ENCODE results near the gene ADAM22.

ADAM22 gene

GRCh38 chr7:88176190-88176589 is 242.1 kb downstream of the ADAM22 start:
- DNase-seq = no peak

GRCh38 chr7:88183051-88183450 is 249.0 kb downstream of the ADAM22 start:
- no peak for DNase-seq

- DNase-seq = no peak
Observed at GRCh38 chr7:88184848-88185304, 250.8 kb downstream of the ADAM22 start.

GRCh38 chr7:88185650-88186049 is 251.6 kb downstream of the ADAM22 start:
- no peak for DNase-seq

DNA sequence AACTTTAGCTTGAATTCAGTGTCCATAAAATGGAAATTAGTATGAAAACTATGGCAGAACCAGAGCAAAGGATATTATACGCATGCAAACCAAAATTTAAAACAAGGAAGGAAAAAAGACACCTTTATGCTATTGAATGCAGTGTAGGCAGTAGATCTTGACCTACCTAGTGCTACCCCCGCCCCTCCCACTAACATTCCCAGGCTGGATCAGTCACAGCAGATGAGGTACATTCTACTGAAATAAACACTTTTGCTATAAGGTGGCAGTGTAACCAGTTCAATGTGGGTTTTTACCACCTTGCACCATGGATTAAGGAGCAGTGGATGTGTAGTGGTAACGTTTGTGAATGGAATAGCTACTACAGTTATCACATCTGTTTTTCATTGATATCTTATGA is 257.9 kb downstream of the ADAM22 start:
- no peak for DNase-seq

- DNase-seq = no peak
Observed at GRCh38 chr7:88200261-88200660, 266.2 kb downstream of the ADAM22 start.

DNA sequence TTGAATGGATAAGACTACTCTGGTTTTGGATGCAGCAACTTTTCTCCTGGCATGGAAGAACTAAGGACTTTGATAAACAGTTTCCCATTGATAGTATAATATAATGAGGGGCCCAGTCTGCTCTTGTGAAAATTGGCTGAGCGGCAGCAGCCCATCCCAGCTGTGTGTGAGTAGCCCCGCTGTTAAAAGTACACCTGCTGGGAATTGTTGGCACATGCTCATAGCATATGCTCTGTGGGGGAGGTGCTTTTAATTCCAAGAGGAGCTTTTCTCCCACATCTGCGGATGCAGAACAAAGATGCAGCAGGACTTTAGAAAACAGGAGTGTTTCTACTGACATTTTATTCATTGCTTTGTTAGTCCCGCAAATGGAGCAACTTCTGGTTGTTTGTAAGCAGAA is 266.7 kb downstream of the ADAM22 start:
- DNase-seq = no peak

- DNase-seq = no peak
Observed at GRCh38 chr7:88201305-88201704, 267.3 kb downstream of the ADAM22 start.

- no peak for DNase-seq
Observed at GRCh38 chr7:88202278-88202677, 268.2 kb downstream of the ADAM22 start.

GRCh38 chr7:88202799-88203198 is 268.7 kb downstream of the ADAM22 start:
- DNase-seq = no peak

DNA sequence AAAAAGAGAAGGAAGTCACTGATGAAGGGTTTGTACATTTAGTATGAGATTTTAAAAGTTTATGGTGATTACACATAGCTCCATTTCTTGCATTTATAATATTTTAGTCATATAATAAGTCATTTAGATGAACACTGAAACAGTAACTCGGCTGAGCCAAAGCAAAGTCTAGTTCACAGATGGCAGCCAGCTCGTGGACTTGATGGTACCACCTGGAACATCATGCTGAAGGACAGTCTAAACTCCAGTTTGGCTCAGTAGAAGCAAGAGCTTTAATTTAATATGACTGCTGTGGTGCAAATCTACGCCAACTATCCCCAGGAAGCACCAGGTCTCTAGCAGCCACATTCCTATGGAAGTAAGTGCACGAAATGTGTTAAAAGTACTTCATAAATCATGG is 269.4 kb downstream of the ADAM22 start:
- no peak for DNase-seq

- no peak for DNase-seq
Observed at GRCh38 chr7:88204525-88205110, 270.6 kb downstream of the ADAM22 start.

DNA sequence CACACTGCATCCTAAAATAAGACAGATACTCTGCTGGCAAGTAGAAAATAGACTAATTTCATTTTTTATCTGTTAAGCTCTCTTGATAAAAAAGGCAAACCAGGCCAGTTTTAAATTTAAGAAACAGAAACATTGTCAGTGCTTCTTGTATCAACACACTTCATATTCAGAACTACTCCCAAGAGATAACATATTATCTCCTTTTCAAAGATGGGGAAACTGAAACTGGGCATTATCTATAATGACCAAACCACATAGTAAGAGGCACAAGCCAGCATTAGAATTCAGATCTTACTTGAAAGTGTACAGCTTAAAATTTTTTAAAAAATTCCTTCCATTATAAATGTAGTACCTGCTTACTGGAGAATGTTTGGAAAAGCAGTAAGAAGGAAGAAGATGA is 271.1 kb downstream of the ADAM22 start:
- DNase-seq = no peak

GRCh38 chr7:88206254-88206653 is 272.2 kb downstream of the ADAM22 start:
- DNase-seq = no peak

DNA sequence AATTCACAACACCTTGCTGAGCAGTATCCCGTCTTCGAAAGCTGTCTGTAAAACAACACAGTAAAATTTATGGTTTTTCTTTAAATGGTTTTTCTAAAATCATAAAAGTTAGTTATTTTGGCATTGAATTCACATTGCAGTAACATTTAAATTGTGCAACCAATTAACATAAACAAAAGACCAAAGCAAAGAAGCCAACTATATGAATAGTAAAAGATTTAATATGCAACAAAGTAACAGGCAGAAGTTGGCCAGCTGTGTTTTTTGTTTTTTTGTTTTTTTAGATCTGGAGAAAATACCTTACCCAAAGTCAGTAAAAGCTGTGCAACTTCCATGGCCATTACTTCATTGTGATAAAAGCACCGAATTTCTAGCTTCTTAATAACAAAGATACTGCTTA is 274.5 kb downstream of the ADAM22 start:
- no peak for DNase-seq

DNA sequence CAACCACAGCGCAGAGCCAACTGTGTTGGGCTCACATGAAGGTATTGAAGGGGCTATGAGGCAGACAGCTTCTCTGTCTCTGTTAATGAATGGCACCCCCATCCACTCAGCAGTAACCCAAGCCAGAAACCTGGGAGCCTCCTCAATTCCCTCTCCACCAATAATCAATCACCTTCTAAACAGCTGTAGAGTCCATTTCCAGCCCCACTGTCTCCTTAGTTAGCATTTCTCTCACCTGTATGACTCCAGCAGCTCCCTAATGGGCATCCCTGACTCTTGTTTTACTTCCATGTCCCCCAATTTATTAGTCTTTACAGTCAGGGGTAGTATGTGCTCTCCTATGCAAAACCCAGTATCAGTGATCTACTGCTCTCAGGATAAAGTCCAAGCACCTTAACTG is 278.9 kb downstream of the ADAM22 start:
- DNase-seq = no peak

- no peak for DNase-seq
Observed at GRCh38 chr7:88214456-88214855, 280.4 kb downstream of the ADAM22 start.

- no peak for DNase-seq
Observed at GRCh38 chr7:88215295-88215694, 281.2 kb downstream of the ADAM22 start.

GRCh38 chr7:88216276-88216675 is 282.2 kb downstream of the ADAM22 start:
- no peak for DNase-seq

GRCh38 chr7:88217675-88218428 is 283.8 kb downstream of the ADAM22 start:
- peak; percentile 68 for DNase-seq

- DNase-seq = no peak
Observed at GRCh38 chr7:88218429-88218745, 284.3 kb downstream of the ADAM22 start.

DNA sequence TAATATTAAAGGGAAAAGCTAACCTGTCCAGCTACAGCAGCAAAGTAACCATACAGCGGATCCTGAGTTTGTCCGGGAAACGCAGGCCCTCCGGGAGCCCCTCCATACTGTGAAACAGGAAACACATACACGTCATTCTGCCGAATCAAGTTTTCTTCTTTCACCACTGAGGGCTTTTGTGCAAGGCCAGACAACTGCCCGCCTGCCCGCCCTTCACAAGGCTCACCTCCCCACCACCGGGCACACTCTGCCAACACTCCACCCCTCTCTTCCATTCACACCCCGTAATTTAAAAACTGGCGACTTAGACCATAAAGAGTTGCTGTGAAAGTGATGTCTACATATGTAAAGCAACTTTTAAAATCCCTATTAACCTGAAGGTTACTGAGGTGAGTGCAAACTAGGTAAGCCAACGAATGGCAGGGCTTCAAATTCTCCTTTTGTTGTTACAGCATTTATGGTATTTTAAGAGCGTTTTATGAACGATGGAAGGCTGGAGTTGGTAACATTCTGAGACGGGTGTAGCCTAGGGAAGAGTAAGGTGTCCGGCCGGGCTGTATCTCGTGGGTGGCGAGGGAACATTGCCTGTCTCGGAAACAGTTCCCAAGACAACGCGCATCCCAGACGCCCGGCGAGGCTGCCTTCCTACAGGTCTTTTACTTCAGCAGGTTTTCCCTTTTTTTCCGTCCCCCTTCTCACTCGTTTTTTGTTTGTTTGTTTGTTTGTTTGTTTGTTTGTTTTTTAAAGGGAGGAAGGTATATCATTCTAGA is 285.0 kb downstream of the ADAM22 start:
- peak; percentile 60 for DNase-seq

- DNase-seq = peak; percentile 68
Observed at GRCh38 chr7:88219781-88220747, 286.0 kb downstream of the ADAM22 start, which contains the start of gene SRI. TSS of gene SRI (minus strand) at chr7:88220038. CDS start at chr7:88220026, 12 bp downstream.
